NK-92 (cell line): ENCODE measurements around the gene REXO1.
"Not testable (repeated sequence)": the region's sequence is repeated elsewhere in the genome, so short reads cannot be mapped to it uniquely, and the experiment has no call there.

ENCODE experiments used
- DNase-seq: peaks from one replicate; lab custom pipeline; 2025; ENCODE audit not compliant: unreplicated experiment; lab: John Stamatoyannopoulos, UW

Gene REXO1

GRCh38 chr19:1848399-1849131, at the start of gene REXO1:
Gene REXO1 (minus strand): TSS chr19:1848483. CDS start chr19:1848358, 125 bp downstream.
- DNase-seq: peak; percentile 73

DNA sequence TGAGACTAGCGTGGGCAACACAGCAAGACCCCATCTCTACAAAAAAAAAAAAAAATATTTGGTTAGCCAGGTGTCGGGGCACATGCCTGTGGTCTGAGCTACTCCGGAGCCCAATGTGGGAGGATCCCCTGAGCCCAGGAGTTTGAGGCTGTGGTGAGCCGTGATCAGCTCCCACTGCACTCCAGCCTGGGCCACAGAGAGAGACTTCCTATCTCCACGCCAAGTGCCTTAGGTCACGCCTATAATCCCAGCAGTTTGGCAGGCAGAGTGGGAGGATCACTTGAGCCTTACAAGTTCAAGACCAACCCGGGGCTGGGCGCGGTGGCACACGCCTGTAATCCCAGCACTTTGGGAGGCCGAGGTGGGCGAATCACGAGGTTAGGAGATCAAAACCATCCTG, 48.2 kb upstream of the REXO1 start:
- no peak for DNase-seq

GRCh38 chr19:1893791-1894190, 45.5 kb upstream of the REXO1 start:
- DNase-seq: no peak

DNA sequence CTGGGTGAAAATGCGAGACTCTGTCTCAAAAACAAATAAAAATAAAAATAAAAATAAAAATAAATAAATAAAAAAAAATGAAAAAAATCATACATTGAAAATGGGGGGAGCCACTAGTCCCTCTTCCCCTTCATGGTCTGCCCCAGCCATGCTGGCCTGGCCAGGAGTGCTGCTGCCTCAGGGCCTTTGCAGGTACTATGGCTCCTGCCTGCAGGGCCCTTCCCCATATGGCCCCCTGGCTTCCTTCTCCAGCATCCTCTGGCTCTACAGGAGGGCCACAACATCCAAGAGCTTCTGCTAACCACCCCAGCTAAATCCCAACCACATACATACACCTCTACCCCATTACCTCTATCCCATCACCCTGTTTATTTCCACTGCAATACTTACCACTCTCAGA, 41.6 kb upstream of the REXO1 start:
- no peak for DNase-seq

GRCh38 chr19:1888385-1888784, 40.1 kb upstream of the REXO1 start:
- DNase-seq: no peak

GRCh38 chr19:1886360-1886759, 38.1 kb upstream of the REXO1 start:
- not testable (repeated sequence) for DNase-seq

- peak; percentile 72 for DNase-seq
Observed at GRCh38 chr19:1885398-1886119, 37.3 kb upstream of the REXO1 start, which contains the start of gene ABHD17A. Gene ABHD17A (minus strand): TSS chr19:1885496. CDS start chr19:1881566, 3,930 bp downstream.

DNA sequence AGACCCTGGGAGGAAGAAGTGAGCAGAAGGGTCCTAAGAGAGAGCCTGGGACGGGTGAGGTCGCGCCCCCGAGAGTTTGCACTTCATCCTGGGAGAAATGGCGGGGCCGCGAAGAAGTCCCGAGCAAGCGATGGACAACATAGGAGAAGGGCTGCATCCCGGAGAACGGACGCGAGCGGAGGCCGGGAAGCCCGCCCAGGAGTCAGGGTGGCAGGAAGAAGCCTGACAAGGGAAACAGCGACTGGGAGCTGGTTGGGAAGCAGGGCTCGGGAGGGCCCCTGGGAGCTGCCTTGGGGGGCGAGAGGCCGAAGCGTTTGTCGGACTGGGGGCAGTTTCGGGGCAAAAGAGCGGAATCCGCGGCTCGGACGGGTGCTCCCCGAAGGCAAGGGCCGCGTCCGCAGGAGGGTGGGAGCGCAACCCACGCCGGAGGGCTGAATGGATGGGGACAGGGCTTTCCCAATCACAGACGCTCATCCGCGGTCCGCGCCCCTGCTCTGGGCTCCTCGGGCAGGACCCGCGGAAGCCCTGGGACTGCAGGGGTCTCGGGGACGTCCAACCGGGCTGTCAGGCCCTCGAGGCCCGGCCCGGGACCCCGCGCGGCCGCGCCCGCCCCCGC, 36.5 kb upstream of the REXO1 start:
- no peak for DNase-seq

DNA sequence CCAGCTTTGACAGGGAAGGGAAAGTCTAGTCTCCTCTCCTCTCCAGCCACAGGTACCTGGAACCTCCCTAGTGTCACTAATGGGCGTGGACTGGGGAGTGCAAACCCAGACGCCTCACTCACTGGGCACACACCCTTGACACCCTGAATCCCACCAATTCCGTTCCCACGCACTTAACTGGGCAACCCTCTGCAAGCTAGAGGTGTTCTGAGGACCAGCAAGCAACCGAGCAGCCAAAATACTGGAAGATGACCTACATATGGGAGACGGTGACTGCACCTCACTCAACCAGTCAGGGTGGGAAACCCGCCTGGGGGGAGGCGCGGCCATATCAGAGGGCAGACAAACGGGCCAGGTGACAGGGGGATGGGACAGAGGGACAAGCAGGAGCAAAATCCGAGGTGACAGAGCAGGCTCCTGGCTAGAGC, 36.0 kb upstream of the REXO1 start:
- DNase-seq: no peak

DNA sequence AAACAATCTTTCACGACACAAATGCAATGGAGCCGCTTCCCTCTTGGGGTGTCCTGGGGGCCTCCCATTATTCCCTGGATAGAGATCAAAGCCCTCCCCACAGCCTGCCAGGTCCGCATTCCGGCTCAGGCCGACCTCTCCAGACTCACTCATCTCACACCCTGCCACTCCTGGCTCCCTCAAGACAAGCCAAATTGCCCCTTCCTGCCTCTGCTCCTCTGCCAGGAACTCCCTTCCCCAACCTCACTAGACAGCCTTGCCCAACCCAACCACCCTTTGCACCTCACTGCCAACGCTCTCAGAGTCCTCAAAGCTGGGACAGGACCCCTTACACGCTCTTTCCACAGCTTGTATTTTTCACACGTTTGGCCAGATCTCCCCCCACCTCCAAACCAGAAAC, 35.5 kb upstream of the REXO1 start:
- DNase-seq: no peak

DNA sequence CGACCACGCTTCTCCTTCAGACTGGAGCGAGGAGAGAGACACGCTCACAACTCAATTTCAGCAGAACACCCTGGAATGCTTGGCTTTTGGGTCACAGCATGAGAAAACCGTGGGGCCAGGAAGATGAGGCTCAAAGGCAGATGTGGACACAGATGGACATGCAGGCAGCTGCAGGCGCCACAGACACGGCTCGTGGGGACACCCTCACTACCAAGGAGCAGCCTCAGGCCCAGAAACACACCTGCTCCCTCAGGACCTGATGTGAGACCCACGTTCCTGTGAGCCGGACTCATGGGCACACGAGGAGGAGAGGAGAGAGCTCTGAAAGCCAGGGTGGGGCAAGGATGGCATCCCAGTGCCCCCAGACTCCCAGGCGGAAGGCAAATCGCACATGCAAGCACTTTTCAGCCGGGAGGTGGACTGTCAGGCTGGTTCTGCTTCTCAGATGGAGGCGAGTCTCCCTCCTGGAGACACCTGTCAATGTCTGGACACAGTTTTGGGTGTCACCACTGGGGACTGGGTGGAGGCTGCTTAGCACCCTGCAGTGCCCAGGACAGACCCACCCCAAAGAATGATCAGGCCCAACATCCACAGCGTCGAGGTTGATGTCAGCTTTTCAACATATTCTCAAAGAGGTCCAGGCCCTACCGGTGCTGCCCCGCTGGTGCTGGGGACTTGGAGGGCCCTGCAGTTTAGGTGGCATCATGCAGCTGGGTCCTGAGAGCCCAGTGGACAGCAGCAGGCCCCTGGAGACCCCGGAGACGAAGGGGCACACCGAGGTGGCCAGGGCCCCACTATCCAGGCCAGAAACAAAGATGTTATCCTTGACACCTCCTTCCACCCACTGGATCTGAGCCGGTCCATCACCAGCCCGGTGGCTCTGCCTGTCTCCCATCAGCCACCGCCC, 34.8 kb upstream of the REXO1 start:
- DNase-seq: no peak

- DNase-seq: no peak
Observed at GRCh38 chr19:1882089-1882785, 34.0 kb upstream of the REXO1 start.

DNA sequence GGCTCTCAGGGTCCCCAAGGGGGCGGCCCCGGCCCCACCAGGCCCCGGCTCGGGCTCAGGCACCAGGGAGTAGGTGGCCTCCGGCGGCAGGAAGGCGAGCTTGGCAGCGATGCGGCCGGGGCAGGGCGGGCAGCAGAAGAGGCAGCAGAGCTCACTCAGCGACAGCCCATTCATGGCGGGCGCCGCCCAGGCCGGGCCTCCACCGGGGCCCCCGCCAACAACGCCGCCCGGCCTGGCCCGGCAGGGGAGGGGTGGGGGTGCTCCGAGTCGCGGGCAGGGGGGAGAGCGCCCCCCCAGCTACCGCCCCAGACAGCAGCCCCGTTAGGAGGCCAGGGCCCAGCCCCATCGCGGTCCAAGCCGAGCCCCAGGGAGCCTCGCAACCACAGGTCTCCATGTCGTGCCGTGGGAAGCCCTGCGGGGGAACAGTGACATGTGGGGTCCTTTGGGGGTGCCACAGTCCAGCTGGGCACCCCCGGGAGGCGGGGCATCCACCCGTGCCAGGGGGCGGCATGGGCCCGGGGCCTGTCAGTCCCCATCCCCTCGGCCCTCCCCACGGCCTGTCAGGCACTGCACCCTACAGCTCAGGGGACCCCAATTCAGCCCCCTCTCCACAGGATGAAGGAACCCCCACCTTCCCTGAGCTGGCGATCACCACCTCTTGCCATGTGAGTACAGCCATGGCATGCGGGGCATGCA, 33.3 kb upstream of the REXO1 start:
- DNase-seq: not testable (repeated sequence)

- no peak for DNase-seq
Observed at GRCh38 chr19:1880611-1881392, 32.5 kb upstream of the REXO1 start.

DNA sequence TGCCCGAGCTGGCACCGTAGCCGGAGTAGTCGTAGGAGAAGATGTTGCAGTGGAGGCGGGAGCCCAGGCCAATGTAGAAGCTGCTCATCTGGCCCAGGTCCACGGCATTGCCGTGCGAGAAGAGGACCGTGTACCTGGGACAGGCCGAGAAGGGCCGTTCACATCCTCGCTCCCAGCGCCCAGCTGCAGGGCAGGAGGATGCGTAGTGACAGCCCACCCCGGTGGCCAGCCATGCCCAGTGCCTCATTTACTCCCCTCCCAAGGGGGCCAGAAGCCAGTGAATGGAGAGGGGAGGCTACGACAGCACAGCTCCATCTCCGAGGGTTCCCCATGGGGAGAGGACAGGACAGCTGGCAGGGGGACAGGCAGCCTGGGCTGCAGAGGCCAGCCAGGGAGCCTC, 31.7 kb upstream of the REXO1 start:
- not testable (repeated sequence) for DNase-seq

- DNase-seq: not testable (repeated sequence)
Observed at GRCh38 chr19:1878583-1878982, 30.3 kb upstream of the REXO1 start.

DNA sequence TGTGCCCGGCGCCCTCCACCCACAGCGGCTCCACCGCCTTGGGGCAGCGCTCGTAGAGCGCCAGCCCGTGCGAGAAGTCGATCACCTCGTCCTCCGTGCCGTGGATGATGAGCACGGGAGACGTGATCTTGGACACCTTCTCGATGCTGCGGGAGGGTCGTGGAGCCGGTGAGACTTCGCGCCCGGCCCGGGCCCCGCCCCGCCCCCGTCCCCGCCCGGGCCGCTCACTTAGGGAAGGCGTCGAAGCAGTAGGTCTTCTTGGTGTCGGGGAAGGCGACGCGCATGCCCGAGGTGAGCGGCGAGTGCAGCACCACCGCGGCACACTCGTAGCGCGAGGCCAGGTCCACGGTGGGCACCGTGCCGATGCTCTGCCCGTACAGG, 29.0 kb upstream of the REXO1 start:
- not testable (repeated sequence) for DNase-seq

- not testable (repeated sequence) for DNase-seq
Observed at GRCh38 chr19:1876496-1877279, 28.4 kb upstream of the REXO1 start.
